T-helper 2 cell treated with Interferon-gamma antibody and Interleukin-4, amounts not matched to agents 100 ng/mL and 5 ng/mL, for 36 hours (primary cell): ENCODE measurements around the gene DEGS2. TPM values are rescaled to one million over a fixed set of nuclear protein-coding genes. Genes with fewer than 3 reads are reported as not detected.

Experiments
- intact Hi-C: fragments of 100-400 bp; cut with micrococcal nuclease; formaldehyde crosslinking; loops from one replicate; pipeline ENCODE4 v1.15.1; 2023
- total RNA-seq: library from RNA; stranded (reverse); gene quantifications from 2 replicates; pipeline ENCODE4 v1.2.3, GENCODE V29; 2022

DEGS2 gene
- total RNA-seq, 1 donor from 2014 or later, result 0.14 TPM

DNA sequence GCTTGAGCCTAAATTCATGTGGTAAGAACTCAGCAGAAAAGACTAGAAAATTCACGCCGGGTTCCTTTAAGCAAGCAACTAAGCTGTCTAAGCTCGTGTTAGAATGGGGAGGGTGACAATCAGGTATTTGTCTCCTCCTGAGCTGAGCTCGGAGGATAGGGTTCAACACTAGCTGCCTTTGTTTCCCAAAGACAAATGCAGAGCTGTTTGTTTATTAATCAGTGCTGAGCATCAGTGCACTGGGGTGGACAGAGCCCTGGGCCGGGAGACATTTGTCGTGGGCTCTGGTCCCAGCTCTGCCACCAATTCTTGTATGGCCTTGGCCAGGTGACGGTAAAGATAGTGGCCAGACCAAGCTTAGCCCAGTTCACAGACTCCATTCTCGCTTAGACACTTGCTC is 43.7 kb downstream of the DEGS2 start:
- intact Hi-C loops, result no loop called here

GRCh38 chr14:100115236-100115635 is 44.2 kb downstream of the DEGS2 start:
- intact Hi-C loops, result no loop called here

- intact Hi-C loops, result no loop called here
Observed at GRCh38 chr14:100114109-100114765, 45.2 kb downstream of the DEGS2 start.

DNA sequence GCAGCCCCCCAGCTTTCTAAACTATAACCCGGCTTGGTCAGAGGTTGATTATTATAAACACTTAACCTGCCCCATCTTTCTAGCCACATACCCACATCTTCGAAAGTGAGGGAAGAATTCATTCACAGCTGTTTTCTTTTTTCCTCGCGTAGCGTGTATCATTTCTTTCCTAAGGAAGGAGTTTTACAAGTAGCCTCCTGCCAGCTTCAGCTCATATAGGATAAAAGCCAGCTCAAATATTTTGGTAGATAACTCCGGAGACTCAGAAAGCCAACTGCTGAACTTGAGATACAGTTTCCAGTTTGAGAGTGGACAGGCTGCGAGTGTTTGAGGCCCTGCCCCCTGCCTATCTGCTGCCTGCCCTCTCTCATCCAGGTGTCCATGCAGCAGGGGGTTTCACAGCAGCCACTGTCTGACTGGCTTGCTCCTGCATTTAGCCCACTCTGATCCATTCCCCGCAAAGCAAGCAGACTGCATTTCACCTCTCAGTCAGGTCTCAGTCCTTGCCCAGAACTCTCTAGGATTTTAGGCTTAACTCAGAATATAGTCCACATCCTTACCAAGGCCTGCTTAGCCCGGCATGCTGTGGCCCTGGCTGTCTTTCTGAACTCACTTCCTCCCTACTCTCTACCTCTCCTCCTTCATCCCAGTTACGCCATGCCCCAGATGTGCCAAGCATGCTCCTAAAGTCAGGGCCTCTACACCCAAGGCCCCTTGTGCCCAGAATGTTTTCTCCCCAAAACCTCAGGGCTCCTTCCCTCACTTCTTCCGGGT is 47.3 kb downstream of the DEGS2 start:
- intact Hi-C loops, result no loop called here

DNA sequence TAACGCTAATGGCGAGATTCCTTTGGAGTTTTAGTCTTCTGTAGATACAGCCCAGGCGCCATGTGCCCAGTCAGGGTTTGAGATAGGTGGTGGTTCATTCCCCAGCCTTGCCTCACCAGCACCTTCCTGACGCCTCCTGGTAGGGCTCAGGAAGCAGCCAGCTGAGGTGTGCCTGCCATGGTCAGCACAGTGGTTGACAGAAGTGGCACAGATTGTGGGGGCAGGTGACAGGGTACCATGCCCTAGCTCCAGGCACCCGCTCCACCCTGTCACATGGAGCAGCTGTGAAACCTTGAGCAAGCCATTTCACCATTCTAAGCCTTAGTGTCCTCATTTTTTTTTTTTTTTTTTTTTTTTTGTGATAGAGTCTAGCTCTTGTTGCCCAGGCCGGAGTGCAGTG is 48.6 kb downstream of the DEGS2 start:
- intact Hi-C loops, result no loop called here

DNA sequence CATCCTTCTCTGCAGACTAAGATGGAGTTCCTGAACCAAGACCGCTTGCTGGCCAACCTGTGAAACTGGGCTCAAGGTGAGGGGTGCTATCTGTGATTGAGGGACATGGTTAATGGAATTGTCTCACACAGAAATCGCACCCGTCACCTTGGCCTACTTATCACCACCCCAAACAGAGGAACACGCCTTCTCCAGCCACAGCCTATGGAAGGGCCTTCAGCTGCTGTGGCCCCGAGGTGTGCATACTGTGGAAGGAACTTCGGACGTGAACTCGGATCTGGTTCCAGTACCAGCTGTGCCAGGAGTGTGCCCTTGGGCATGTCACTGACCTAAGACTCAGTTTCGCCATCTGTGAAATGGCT is 49.9 kb downstream of the DEGS2 start:
- intact Hi-C loops, result no loop called here

DNA sequence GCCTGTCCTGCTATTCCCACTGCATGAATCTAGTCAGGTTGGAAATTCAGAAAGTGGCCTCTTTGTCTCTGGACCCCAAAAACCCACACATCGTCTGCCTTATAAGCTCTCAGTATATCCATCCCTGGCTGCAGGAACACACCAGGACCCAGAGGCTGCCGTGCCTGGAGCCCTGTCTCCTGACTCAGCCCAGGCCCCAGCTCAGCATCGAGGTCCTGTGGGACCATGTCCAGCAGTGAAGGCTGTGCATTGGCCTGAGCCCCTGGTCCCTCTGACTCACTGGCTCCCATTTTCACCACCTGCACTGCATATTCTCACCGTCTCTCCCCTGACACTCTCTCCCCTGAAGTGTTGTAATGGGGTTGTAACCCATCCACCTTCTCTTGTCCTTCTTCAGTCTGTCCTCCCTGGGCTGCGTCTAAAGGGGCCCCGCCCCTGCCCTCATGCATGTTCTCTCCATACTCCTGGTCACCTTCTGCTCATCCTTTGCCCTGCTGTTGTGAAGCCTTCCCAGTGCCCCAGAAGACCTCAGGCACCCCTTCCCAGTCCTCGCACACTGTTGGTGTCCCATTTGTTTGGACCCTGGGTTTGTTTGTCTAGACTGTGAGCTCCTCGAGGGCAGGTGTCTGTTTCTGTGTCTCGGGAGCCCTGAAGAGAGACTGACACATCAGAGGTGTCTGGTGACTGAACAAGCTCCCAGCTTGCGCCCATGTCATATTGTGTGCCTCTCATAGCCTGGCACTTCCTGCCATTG is 50.4 kb downstream of the DEGS2 start:
- intact Hi-C loops, result loop anchor here (1.0 kb wide), 3 partner anchors 37 to 127 kb away; no protein-coding TSS in a partner anchor

GRCh38 chr14:100108042-100108825 is 51.2 kb downstream of the DEGS2 start:
- intact Hi-C loops, result loop anchor here (1.0 kb wide), 3 partner anchors 36 to 126 kb away; no protein-coding TSS in a partner anchor

GRCh38 chr14:100107236-100107635 is 52.2 kb downstream of the DEGS2 start:
- intact Hi-C loops, result loop anchor here (2.0 kb wide), 1 partner anchor 38 kb away; no protein-coding TSS in a partner anchor

DNA sequence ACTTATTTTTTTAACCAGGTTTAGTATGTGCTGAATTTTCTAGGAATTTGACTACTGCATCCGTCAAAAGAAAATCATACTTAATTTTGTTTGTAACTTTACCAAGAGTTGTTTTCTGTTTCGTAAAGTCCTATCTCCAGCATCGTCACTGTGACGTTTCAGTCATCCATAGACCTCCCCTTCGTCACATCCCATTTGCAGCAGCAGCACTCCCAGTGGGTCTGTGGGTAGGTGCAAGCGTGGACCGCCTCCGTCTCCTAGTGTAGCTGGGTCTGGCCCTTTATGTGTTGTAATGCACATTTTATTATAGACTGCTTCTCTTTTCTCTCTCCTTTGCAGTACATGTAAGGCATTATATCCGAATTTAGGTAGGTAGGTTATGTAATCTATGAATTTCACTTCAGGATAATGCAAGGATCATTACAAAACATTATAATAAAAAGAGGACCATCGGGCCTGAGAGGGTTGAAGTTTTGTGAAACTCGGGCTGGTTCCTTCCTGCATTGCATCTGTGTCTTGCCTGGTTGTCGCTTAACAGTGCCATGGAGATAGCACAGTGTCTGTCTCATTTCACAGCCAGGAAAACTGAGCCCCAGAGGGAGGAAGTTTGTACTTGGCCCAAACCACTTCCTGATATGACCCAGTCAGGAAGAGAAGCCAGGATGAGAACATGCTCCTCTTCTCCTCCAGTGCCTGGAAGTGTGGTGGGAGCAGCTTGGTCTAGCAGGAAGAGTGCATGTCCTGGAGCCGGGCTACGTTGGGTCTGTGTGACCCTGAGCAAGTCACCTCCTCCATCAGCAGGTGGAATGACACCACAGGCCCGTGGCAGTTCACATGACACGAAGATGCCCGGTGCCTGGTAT is 53.0 kb downstream of the DEGS2 start:
- intact Hi-C loops, result loop anchor here (2.0 kb wide), 1 partner anchor 38 kb away; no protein-coding TSS in a partner anchor

- intact Hi-C loops, result loop anchor here (2.0 kb wide), 1 partner anchor 37 kb away; no protein-coding TSS in a partner anchor
Observed at GRCh38 chr14:100105357-100106169, 53.9 kb downstream of the DEGS2 start.

GRCh38 chr14:100104523-100105300 is 54.7 kb downstream of the DEGS2 start:
- intact Hi-C loops, result no loop called here

DNA sequence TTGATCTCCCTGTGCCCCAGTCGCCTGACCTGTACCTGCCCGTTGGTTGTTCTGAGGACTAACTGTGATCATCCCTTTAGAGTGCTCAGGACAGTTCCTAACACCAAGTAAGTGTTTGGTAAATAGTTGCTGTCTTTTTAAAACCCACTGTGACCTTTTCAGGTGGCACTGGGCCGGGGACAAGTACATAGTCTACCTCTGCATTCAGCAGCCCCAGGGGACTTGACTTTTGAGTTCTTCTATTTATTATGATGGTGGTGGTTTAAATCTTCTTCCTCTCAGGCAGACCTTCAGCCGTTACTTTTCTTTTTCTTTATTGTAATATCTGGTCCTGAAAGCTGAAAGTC is 55.5 kb downstream of the DEGS2 start:
- intact Hi-C loops, result no loop called here

DNA sequence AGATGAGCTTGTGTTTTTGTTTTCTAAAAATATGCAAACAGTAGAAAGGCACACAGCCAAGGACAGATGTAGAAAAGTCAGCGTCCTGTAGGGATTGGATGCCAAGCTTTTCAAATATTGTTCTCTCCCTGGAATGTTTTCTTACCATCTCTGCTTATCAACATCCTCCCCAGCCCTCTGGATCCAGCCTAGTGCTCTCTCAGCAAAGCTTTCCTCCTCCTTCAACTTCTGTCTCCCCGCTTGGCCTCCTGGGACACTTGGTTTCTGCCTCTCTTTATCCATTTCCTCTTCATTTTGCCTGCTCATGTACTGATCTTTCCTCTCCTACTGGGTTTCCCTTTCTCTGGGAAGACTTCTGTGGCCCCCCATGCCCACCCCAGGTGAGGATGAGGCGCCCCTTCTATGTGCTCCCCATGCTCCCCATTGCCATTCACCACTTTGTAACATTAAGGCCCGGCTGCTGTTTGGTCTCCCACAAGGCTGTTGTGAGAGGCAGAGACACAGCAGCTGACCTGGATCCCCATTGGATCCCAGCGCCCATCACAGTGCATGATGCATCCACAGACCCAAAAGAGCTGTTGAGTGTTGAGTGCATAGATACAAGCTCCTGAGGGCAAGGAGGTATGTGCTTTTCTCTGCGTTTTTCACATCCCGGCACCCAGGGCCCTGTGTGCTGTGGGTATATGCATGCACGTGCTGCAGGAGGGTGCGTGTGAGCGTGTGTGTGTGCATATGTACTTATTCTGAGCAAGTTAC is 56.0 kb downstream of the DEGS2 start:
- intact Hi-C loops, result no loop called here

DNA sequence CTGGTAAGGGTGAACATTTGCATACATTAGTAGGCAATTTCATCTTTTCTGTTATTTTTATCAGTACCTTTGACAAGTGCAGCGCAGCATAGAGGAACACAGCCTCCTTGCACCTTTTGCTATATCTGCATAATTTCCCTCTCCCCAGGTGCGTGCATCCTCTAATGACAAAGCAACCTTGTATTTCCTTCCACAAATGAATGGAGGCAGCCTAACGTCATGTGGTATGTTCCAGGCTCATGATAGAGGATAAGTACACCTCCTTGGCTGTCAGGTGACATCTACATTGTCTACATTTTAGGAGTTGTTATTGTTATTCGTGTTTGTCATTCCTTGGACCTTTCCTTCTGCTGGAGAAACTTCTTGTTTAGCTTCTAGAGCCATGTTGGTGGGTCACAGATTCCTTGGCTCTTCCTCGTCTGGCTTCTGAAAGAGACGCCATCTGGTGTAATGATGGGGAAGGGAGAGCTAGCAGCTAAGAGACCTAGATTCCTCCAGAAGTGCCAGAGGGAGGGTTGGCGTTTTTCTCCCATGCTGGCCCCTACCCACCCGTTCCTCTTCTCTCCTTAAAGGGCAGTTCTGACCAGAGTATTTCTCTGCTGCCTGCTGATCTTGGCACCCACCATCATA is 57.2 kb downstream of the DEGS2 start:
- intact Hi-C loops, result no loop called here

DNA sequence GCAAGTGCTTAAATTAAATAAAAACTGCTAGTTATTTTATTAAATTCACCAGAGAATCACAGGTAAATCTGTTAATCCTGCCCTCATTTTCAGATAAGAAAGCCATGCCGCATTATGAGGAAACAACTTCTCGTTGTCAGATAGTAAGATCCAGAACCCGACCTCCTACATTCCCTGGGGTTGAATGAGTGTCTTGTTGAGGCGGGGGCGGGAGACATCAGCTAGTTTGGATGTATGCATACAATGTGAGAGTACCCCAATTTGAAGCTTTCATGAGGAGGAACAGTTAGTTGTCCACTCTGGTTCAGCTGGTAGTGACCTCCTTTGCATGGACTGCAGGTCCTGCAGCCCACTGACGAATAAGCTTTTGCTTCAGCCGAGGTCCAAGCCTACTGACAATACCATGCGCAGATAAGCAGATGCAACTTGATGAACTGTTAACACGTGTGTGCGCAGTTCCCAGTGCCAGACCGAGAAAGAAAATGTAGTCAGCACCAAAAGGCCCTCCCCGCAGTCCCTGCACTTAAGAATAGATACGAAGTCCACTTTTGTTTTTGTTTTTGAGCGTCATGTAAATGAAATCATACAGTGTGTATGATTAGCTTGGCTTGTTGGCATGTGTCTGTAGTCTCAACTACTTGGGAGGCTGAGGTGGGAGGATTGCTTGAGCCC is 59.3 kb downstream of the DEGS2 start:
- intact Hi-C loops, result no loop called here

GRCh38 chr14:100098171-100098570 is 61.3 kb downstream of the DEGS2 start:
- intact Hi-C loops, result no loop called here
